ENCODE results near the gene ERBB4. TPM values are rescaled to one million over a fixed set of nuclear protein-coding genes. Genes with fewer than 3 reads are reported as not detected.

ERBB4 gene
- total RNA-seq, 1 donor from 2014 or later, result 10.2 TPM

- Mint-ChIP-seq H3K4me1 (peaks cover 19% of the 10 kb centered on the region), H3K4me3 (no peak overlapping the region), H3K27me3 (ENCODE audit: low read depth) (no peaks in the 10 kb centered on the region), H3K9me3 (peaks cover 4% of the 10 kb centered on the region), H3K36me3 (ENCODE audit: low read depth) (peaks cover 4% of the 10 kb centered on the region), H3K27ac (ENCODE audit: unreplicated experiment) (no peak overlapping the region)
- DNase-seq (ENCODE audit: low read depth, low spot score), result no peak
- TF ChIP-seq CTCF (conservative IDR thresholded peaks at IDR 0.05), result no peak
These were observed 1039.9 kb downstream of the ERBB4 start for GRCh38 chr2:211498551-211499205.

GRCh38 chr2:211495339-211495738, 1043.3 kb downstream of the ERBB4 start:
- peaks cover 19% of the 10 kb centered on the region for H3K4me1 Mint-ChIP-seq
- H3K4me3 Mint-ChIP-seq, result no peak overlapping the region
- H3K36me3 Mint-ChIP-seq (ENCODE audit: low read depth), result no peaks in the 10 kb centered on the region
- no peaks in the 10 kb centered on the region for H3K27me3 Mint-ChIP-seq (ENCODE audit: low read depth)
- DNase-seq (ENCODE audit: low read depth, low spot score), result no peak
- no peak for TF ChIP-seq CTCF (conservative IDR thresholded peaks at IDR 0.05)
- H3K27ac Mint-ChIP-seq (ENCODE audit: unreplicated experiment), result no peak overlapping the region
- H3K9me3 Mint-ChIP-seq, result no peaks in the 10 kb centered on the region

GRCh38 chr2:211494536-211494935, 1044.1 kb downstream of the ERBB4 start:
- H3K4me3 Mint-ChIP-seq, result no peak overlapping the region
- TF ChIP-seq CTCF (conservative IDR thresholded peaks at IDR 0.05), result no peak
- H3K36me3 Mint-ChIP-seq (ENCODE audit: low read depth), result no peaks in the 10 kb centered on the region
- DNase-seq (ENCODE audit: low read depth, low spot score), result no peak
- no peak overlapping the region for H3K27ac Mint-ChIP-seq (ENCODE audit: unreplicated experiment)
- H3K9me3 Mint-ChIP-seq, result no peaks in the 10 kb centered on the region
- H3K4me1 Mint-ChIP-seq, result peaks cover 19% of the 10 kb centered on the region
- H3K27me3 Mint-ChIP-seq (ENCODE audit: low read depth), result no peaks in the 10 kb centered on the region

GRCh38 chr2:211494085-211494484, 1044.5 kb downstream of the ERBB4 start:
- Mint-ChIP-seq H3K9me3 (no peaks in the 10 kb centered on the region), H3K27me3 (ENCODE audit: low read depth) (no peaks in the 10 kb centered on the region), H3K4me3 (no peak overlapping the region), H3K4me1 (peaks cover 18% of the 10 kb centered on the region), H3K27ac (ENCODE audit: unreplicated experiment) (no peak overlapping the region), H3K36me3 (ENCODE audit: low read depth) (no peaks in the 10 kb centered on the region)
- TF ChIP-seq CTCF (conservative IDR thresholded peaks at IDR 0.05), result no peak
- no peak for DNase-seq (ENCODE audit: low read depth, low spot score)

GRCh38 chr2:211487733-211488132, 1050.9 kb downstream of the ERBB4 start:
- DNase-seq (ENCODE audit: low read depth, low spot score), result no peak
- H3K4me1 Mint-ChIP-seq, result peaks cover 10% of the 10 kb centered on the region
- H3K27me3 Mint-ChIP-seq (ENCODE audit: low read depth), result no peaks in the 10 kb centered on the region
- H3K27ac Mint-ChIP-seq (ENCODE audit: unreplicated experiment), result no peak overlapping the region
- no peaks in the 10 kb centered on the region for H3K36me3 Mint-ChIP-seq (ENCODE audit: low read depth)
- no peaks in the 10 kb centered on the region for H3K9me3 Mint-ChIP-seq
- no peak for TF ChIP-seq CTCF (conservative IDR thresholded peaks at IDR 0.05)
- H3K4me3 Mint-ChIP-seq, result no peak overlapping the region
